Measurements from ENCODE around the gene COMTD1.

The COMTD1 gene

DNA sequence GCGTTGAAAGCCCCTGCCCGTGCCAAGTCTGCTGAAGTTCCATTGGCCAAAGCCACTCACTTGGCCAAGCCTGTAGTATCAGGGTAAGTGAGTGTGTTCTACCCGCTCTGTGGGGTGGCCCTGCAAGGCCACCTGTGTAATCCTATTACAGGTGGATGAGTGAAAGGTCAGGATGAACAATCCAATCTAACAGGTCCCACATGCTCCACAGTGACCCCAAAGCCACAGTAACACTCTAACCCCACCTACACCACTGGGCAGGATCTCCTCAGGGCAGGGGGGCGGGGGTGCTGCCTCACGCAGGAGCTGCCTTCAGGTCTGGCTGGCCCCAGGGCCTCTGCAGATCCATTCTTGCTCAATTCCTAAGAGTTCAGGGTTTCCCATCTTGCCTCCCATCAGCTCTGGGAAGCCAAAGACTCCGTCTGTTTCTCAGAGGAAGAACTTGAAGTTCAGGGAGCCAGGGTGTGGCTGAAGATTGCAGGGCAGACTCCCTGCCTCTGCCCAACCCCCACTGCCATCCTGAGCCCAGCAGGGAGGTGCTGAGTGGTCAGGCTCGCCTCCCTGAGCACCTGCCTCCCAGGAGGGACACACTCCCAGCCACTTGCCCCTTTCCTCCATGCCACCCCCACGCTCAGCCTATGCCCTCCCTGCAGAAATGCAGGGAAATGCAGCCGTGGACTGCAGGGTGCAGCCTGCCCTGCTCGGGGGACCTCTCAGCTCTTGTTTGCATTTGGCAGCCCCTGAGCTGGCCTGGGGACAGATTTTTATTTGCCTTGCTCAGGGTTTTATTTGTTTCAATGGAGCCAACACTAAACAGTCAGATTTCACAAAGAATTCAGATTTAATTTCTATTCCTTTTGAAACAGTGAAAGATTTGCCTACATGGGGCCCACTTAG is 9.8 kb upstream of the COMTD1 start:
- DNase-seq (ENCODE audit: low spot score): no peak

DNA sequence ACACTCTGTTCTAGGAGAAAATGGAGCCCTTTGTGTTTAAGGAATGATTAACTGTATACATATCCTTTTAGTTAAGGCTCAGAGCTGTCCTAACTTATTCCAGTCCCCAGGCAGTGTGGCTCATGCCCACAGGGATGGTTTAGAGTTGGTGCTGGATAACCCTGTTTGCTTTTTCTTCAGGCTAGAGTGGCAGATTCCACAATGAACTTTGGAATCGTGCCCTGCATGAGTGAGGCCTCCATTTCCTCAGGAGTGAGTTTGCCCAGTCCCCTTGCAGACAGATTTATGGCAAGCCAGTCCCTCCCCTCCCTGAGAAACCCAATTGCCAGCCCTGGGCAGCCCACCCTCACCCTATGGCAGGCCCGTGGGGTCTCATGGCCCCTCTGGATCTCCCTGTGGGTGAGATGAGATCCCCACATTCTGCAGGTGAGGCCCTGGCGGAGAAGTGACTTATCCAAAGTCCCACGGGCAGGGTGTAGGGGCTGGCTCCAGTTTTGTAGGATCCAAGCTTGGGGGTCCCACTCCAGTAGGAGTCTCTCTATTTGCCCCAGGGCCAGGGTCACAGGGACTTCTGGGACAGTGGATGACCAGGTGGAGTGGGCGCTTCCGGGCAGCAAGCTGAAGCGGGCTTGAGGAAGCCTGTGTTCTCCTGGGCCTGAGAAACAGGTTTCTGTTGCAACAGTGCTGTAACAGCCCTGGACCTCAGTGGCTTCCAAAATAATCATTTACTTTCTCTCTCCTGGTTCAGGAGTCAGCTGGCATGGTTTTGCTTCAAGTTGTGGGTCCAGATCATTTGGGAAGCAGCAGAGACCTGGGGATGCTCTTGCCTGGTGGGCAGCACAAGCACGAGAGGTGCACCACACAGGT is 9.0 kb upstream of the COMTD1 start:
- DNase-seq (ENCODE audit: low spot score): no peak

DNA sequence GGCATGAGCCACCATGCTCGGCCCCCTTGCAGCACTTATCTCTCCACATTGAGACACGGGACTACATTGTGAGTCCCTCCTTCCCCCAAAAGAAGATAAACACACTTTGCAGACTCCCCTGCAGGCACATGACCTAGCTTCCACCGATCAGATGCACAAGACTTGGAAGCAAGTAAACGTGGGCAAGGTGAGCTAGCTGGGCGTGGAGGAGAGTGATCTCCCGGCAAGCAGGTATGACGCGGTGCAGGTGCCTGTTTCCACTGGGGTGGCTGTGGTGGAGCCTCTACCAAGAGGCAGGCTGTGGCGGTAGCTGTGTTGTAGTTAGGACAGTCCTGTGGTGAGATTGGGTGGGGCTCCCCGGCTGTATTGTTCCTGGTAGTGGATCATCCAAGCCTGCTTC is 7.7 kb upstream of the COMTD1 start:
- no peak for DNase-seq (ENCODE audit: low spot score)

DNA sequence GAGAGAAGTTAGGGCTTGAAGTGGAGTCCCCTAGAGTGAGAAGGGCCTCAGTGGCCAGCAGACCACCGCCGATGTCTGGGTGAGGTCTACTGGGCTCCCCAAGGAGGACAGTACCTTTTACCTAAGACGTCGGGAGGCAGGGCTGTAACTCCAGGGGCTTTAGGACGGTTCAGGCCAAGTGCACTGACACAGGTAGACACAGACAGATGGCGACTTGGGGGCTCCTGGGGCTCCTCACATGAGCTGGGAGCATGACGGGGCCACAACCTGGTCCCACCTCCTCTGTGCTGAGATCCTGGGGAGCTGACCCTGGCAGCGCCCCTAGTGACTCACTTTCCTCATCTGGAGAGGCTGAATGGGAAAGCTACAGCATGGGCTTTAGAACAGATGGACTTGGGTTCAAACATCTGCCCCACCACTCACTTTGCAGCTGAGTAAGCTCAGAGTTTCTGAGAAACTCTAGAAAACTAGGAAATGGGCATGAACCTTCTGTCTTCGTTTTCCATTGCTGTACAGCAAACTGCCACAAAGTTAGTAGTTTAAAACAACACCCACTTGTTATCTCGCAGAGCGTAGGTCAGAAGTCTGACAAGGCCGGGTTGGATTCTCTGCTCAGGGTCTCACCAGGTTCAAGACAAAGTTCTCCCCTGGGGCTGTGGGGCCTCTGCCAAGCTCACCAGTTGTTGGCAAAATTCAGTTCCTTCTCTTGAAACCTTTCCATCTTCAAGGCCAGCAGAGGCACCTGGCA is 4.7 kb upstream of the COMTD1 start:
- DNase-seq (ENCODE audit: low spot score): no peak

DNA sequence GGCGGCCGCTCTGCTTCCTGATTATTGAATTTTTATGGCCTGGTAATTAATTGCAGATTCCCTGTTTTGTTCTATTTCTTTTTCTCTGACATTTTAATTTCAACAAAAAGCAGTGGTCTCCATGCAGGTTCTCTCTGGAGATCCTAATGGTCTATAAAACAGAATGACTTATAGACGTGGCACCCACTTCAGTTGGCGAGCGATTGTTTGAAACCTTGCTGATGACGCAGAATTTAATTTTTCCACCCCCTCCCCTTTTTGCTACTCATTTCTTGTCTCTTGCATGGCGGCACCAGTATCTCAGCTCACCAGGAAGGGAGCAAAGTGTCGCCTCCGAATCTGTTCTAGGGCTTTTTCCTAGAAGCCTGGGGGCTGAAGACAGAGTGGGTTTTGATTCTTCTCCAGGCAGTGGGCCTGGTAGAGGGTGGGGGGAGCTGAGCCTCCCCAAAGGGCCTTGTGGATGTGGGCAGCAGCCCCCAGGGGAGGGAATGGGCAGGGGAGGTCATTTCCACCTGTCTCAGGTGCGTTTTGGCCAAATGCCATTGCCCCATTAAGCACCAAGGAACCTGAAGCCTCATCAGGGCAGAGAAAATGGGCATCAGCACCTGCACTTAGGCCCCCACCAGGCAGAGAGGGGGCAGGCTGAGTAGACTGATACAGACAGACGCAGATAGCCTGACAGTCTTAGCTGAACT is 3.5 kb upstream of the COMTD1 start:
- no peak for DNase-seq (ENCODE audit: low spot score)

DNA sequence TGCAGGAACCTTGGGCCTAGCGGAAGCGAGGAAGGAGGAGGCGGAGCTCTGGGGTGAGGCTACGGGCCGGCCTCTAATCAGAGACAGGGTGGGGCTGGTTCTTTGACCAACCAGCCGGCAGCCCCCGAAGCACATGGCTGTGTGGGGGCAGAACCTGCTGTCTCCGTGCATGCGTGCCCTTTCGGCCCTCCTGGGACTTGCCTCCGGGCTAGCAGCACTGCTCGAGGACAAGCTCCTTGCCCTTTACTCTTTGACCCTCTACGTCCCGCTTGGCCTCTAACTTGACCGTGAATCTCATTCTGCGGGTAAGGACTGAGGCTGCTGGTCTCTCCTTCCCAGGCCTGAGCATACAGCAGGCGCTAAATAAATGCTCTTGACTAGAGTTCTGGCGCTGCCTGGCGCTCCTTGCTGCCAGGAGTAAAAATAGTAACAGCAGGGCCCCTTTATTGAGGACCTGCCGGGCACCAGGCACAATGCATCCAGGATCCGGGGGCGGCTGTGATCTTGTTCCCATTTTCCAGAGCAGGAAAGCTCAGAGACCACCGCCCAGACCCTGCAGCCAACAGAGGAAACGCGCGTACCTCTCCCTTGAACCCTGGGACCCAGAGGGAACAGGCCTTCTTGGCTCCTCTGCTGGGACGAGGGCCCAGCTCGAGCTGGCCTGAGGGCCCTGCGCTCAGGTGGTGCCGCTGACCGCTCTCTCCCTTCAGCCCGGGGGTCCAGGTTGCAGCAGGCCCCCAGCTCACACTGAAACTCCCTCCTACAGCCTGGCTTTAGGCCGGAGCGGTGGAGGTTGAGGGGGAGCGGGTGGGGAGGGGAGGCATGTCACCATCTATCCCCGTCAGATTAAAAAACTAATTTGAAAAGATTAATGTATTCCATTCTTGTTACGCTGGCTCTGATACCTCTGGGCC is 2.7 kb upstream of the COMTD1 start:
- DNase-seq (ENCODE audit: low spot score): no peak

DNA sequence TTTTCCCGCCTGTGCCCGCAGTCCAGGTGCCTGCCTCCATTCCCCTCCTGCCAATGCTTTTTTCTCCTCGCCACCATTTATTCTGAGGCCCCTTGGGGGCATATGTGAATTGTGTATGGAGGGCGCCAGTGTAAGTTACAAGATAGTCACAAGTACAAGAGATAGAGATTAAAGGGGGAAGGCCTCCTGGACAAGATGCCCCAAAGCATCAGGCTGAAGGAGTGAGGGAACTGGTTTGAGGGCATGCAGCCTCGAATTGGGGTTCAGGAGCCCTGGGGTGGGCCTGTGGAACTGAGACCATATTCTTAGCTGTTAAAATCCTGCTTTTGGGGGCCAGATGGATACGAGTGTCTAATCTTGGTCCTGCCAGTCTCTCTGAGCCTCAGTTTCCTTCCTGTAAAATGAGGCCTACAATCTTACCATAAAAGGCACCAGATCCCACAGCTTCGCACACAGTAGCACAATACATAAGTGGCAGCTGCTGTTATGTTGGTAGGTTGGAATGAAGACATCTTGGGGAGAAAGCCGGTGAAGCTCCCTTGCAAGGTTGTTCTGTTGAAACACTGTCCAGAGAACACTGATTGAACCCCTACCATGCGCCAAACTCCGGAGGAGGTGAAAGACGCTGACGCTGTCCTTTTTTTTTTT is 545 bp upstream of the COMTD1 start:
- DNase-seq (ENCODE audit: low spot score): no peak

DNA sequence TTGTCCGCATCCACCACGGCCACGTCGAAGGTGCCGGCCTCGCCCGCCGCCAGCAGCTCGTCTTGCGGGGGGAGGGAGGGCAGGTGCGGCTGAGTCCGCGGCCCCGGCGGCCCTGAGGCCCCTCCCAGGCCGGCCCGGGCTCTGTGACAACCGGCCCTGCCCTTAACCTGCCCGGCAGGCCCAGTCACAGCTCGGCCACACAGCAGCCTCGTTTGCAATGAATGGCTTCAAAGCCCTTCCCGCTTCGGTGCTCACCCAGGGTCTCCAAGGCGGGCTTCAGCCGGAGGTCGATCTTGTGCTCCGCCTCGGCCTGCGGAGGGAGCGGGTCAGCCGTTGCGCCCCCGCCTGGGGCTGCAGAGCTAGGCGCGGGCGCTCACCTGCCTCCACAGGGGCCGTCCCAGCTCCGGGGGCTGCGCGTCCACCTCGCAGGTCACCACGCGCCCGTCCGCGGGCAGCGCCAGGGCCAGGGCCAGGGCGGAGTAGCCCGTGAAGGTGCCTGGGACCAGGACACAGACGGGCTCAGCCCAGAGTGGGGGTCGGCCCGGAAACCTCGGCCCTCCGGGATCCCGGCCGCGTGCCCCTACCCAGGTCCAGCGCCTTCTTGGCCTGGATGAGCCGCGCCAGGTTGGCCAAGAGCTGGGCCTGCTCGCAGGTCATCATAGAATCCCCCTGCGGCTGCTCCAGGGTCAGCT is 928 bp downstream of the COMTD1 start:
- no peak for DNase-seq (ENCODE audit: low spot score)

DNA sequence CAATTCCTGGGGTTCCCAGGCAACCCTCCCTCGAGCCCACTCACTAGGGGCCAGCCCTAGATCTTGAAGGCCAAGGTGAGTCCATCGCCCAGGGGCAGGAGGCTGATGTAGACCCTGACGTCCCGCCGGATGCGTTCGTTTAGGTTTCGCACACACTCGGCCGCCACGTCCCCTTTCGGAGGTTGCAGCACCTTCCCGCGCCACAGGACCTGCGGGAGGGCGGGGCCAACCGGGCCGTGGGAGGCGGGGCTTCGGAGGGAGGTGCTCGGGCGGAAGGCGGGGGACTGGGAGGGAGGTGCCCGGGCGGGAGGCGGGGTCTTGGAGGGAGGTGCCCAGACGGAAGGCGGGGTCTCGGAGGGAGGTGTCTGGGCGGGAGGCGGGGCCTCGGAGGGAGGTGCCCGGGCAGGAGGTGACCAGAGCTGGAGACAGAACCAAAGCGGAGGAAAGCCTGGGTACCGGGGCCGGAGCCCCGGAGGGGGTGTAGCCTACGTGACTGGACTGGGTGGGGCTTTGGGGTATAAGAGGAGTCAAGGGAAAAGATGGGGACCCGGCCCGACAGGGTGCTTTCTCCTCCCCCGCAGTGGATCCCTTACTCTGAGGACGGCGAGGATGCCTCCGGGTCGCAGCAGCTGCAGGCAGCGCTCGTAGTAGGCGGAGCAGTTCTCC is 1.6 kb downstream of the COMTD1 start:
- DNase-seq (ENCODE audit: low spot score): peak; percentile 96

DNA sequence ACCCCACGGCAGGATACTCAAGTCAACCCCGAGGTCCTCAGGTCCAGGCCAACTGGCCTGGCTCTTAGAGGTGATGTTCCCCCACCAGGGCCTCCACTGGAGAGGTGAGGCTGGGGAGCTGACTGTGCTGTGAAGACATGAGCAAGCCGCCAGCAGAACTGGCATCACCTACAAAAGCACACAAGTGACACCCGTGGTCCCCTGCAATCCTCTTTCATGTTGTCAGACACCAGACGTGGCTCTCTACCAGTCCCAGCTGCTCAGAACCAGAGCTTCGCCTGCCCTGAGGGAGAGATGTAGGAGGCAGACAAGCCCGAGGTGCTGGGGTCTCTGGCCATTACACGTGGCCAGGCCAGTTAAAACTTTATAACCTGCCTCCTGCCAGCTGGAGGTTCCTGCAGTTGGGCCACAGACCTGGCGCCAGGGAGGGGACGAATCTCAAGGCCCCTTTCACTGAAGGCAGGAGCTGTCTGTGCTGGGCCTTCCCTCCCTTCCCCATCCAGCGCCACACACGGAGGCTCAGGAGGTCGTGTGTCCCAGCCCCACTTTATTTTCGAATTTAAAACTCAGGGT is 2.2 kb downstream of the COMTD1 start:
- no peak for DNase-seq (ENCODE audit: low spot score)

DNA sequence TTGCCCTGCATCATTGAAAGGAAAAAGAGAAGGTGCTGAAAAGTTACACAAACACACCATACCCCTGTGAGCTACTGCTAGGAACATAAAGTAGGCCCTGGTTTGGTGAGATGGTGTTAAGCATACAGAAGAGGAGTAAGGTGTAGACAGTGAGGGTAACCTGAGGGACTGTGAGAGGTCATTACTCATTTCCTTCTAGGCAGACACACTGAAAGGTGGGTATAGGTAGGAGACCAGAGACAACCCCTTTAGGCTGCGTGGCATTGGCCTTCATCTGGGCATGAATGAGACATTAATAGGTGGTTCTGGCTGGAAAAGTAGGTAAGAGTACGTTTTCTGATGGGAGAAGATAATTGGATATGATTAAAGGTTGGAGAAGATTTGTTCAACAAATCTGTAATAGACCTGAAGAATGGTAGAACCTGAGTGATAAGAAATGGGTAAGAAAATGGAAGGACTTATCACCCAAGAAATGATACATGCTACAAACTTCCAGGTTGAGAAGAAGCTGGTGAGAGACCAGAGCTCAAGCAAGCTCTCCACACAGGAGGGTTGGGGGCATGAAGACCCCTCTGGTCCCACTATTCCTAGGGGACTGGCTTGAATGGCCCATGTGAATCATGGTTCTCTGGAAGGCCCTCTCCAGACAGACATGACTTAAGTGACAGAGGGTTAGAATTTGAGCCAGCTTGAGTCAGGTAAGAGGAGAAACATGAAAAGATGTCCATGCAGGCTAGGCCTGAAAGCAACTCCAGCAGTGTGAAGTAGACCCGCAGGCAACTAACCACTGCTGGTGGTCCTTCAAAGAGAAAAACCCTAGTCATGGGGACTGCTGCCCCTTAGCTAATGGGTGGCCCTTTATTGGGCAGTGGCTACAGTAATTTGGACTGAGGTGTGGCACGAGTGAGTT is 3.8 kb downstream of the COMTD1 start:
- DNase-seq (ENCODE audit: low spot score): no peak

DNA sequence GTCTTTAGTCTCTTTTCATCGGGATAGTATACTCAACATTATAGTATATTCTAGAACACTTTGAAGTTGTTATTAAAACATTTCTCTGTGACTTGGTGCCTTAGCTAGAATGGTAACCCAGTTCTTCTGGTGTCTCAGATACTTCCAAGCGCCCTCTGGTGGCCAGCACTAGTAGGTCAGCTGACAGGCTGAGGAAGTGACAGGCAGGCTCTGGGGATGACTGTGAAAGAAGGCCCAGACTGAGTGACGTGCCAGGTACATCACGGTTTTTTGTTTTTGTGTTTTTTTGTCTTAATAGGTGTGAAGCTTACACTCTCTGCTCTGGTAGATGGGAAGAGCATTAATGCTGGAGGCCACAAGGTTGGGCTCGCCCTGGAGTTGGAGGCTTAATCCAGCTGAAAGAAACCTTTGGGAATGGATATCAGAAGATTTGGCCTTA is 5.1 kb downstream of the COMTD1 start:
- DNase-seq (ENCODE audit: low spot score): peak; percentile 84

DNA sequence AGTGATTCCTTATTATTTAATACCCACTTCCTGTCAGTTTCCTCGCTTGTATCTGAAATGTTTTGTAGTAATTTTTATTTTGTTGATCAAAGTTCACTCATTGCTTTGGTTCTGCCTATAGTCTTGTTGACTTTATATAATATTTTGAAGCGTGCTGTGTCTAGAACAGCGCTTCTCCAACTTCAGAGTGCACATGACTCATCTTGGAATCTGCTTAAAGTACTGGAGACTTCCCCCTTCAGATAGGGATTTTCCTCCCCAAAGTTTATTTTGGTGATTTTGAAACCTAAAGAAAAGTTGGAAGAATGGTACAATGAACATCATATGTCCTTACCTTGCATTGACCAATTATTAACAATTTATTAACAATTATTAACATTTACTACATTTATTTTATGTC is 5.8 kb downstream of the COMTD1 start:
- DNase-seq (ENCODE audit: low spot score): no peak

DNA sequence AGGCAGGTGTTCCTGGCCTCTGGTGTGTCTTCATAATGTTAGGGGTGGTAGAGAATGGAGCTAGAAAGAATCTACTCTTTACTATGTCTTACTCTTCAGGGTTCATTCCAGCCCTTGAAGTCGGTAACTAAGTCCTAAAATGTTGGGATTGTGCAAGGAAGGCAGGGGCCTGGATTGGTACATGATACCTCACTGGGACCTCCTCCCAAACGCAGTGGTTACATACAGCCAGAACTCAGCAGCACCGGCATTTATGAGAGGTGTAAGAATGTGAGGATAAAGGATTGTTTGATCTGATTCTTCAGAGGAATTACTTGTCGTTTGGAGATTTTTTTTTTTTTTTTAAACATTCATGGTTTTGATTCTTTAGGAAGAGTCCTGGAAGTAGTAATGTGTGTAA is 6.9 kb downstream of the COMTD1 start:
- no peak for DNase-seq (ENCODE audit: low spot score)

DNA sequence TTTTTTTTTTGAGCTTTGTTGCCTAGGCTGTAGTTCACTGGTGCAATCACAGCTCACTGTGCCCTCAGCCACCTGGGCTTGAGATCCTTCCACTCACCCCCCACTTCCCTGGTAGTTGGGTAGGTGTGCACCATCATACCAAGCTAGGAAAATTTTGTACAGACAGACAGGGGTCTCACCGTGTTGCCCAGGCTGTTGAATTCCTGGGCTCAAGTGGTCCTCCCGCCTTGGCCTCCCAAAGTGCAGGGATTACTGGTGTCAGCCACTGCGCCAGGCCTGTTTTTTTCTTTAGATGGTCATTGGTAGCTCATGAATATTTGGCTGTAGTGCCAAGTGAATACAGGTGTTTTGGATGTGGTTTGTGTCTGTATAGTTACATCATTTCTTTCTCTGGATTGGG is 7.5 kb downstream of the COMTD1 start:
- DNase-seq (ENCODE audit: low spot score): no peak

DNA sequence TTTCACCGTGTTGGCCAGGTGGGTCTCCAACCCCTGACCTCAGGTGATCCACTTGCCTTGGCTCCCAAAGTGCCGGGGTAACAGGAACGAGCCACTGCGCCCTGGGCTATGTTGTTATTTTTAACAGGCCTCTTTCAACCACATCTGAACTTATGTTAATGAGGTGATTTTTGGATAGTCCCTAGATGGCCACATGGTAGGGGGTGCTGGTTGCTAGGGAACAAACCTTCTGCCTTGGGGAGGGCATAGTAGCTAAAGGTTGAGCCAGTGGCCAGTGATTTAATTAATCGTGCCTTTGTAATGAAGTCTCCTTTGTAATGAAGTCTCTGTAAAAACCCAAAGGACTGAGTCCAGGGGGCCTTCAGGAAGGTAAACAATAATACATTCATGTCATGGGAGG is 9.1 kb downstream of the COMTD1 start:
- DNase-seq (ENCODE audit: low spot score): no peak

DNA sequence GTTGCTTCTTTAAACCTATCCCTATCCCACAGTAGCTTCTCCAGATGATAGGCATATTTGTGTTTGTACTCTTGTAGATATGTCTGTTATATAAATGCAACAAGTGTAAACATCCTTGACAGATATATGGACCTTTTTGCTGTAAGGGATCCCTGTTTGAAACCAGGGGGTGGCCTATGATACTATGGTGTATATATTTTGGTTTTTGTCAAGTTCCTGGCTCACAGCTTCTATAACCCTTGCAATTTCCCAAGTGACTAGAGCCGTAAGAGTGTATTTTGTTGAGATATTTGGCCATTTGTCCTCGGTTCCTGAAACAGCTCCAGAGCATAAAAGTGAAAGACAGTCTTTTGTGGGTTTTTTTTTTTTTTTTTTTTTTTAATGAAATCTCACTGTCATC is 9.7 kb downstream of the COMTD1 start:
- no peak for DNase-seq (ENCODE audit: low spot score)

DNA sequence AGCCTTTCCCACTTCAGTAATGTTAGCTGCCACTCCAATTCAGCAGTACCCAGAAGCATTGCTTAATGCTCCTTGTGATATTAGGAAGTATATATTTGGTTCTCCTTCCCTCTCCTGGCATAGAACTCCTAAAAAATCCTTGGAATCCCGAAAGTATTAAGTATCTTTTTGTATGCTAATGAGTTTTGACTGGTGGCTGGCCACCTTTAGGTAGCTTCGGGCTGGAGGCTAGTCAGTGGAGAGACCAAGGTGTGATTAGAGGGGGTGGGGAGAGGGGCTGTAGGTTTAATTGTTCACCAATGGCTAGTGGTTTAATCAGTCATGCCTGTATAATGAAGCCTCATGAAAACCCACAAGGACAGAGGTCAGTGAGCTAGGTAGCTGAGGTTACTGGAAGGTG is 12.2 kb downstream of the COMTD1 start:
- DNase-seq (ENCODE audit: low spot score): no peak

Data from AG08395 (cell line).